HG03159 (cell line): Measurements from ENCODE around the gene F10.
"Not testable (repeated sequence)": the region's sequence is repeated elsewhere in the genome, so short reads cannot be mapped to it uniquely, and the experiment has no call there.

Experiments used
- ATAC-seq: cut with Tn5 transposase; IDR thresholded peaks from one replicate; pipeline ENCODE4 v1.9.1; 2021; ENCODE audit warnings: mild to moderate bottlenecking, moderate library complexity; ENCODE audit not compliant: unreplicated experiment

Gene F10

GRCh38 chr13:113122550-113123225 is at the start of gene F10:
TSS of gene F10 (plus strand) at chr13:113122799. CDS start at chr13:113122856, 57 bp downstream.
- ATAC-seq = no peak

GRCh38 chr13:113073942-113074341 is 48.7 kb upstream of the F10 start:
- ATAC-seq = no peak

- no peak for ATAC-seq
Measured at GRCh38 chr13:113074401-113074800, 48.2 kb upstream of the F10 start.

GRCh38 chr13:113074876-113075275 is 47.7 kb upstream of the F10 start:
- ATAC-seq = no peak

- no peak for ATAC-seq
Measured at GRCh38 chr13:113075711-113076110, 46.9 kb upstream of the F10 start.

GRCh38 chr13:113076681-113077401 is 45.8 kb upstream of the F10 start:
- no peak for ATAC-seq

GRCh38 chr13:113077566-113077952 is 45.0 kb upstream of the F10 start:
- ATAC-seq = no peak

- ATAC-seq = no peak
Measured at GRCh38 chr13:113077953-113078901, 44.4 kb upstream of the F10 start.

- no peak for ATAC-seq
Measured at GRCh38 chr13:113078902-113079780, 43.5 kb upstream of the F10 start.

- not testable (repeated sequence) for ATAC-seq
Measured at GRCh38 chr13:113079781-113080080, 42.9 kb upstream of the F10 start.

GRCh38 chr13:113080361-113080831 is 42.2 kb upstream of the F10 start:
- no peak for ATAC-seq

GRCh38 chr13:113080901-113081521 is 41.6 kb upstream of the F10 start:
- ATAC-seq = no peak

GRCh38 chr13:113082198-113083021 is 40.2 kb upstream of the F10 start:
- ATAC-seq = no peak

GRCh38 chr13:113083022-113083373 is 39.6 kb upstream of the F10 start:
- ATAC-seq = no peak

GRCh38 chr13:113083402-113084061 is 39.1 kb upstream of the F10 start:
- ATAC-seq = no peak

- no peak for ATAC-seq
Measured at GRCh38 chr13:113084094-113084942, 38.3 kb upstream of the F10 start.

GRCh38 chr13:113084943-113085540 is 37.6 kb upstream of the F10 start:
- no peak for ATAC-seq
